DND-41 (cell line): Measurements from ENCODE around the gene KRT72.

Experiments
- ATAC-seq: fragments of 200-7000 bp; cut with Tn5 transposase; 3 replicates; pipeline ENCODE4 v1.9.1; 2021; ENCODE audit warnings: low read depth; ENCODE audit not compliant: insufficient read depth
- DNase-seq: peaks from one replicate; pipeline ENCODE4 v3.0.0-alpha.2; 2020
- H2AFZ ChIP-seq: 2 replicates; pipeline ENCODE4 v1.6.0; 2012; ENCODE audit warnings: low read depth, low read length
- H3K27ac ChIP-seq: 2 replicates; pipeline ENCODE4 v1.5.1; 2012; ENCODE audit warnings: low read length, inconsistent platforms
- H3K27me3 ChIP-seq: fragments of 200-600 bp; sonication (generic); 2 replicates; pipeline ENCODE4 v1.6.0; 2012; ENCODE audit warnings: low read length, mild to moderate bottlenecking, inconsistent platforms; ENCODE audit not compliant: insufficient read depth, poor library complexity
- H3K36me3 ChIP-seq: 2 replicates; pipeline ENCODE4 v1.5.1; 2012; ENCODE audit warnings: low read length, inconsistent platforms; ENCODE audit not compliant: insufficient read depth
- H3K4me1 ChIP-seq: 2 replicates; pipeline ENCODE4 v1.5.1; 2012; ENCODE audit warnings: mild to moderate bottlenecking, low read length; ENCODE audit not compliant: insufficient read depth
- H3K4me2 ChIP-seq: 2 replicates; pipeline ENCODE4 v1.6.0; 2012; ENCODE audit warnings: mild to moderate bottlenecking, moderate library complexity, low read length, inconsistent platforms; ENCODE audit not compliant: insufficient read depth
- H3K4me3 ChIP-seq, 2 experiments: fragments of 200-600 bp in 1 of 2; shearing (Covaris generic) in 1 of 2; 2 replicates each; pipeline ENCODE4 v1.5.1; 2012 to 2016; ENCODE audit warnings: inconsistent platforms in 2 of 2, low read length in 2 of 2, mild to moderate bottlenecking in 2 of 2, low read depth in 1 of 2, moderate library complexity in 1 of 2
- H3K79me2 ChIP-seq: 2 replicates; pipeline ENCODE4 v1.6.0; 2012; ENCODE audit warnings: low read length, inconsistent platforms; ENCODE audit not compliant: insufficient read depth
- H3K9ac ChIP-seq: 2 replicates; pipeline ENCODE4 v1.6.0; 2012; ENCODE audit warnings: low read depth, mild to moderate bottlenecking, inconsistent platforms, low read length, moderate library complexity
- H3K9me3 ChIP-seq: 2 replicates; pipeline ENCODE4 v1.5.1; 2012; ENCODE audit warnings: low read length, moderate library complexity, mild to moderate bottlenecking, inconsistent platforms; ENCODE audit not compliant: insufficient read depth, severe bottlenecking
- H4K20me1 ChIP-seq: 2 replicates; pipeline ENCODE4 v1.6.0; 2012; ENCODE audit warnings: low read length; ENCODE audit not compliant: insufficient read depth
- CTCF ChIP-seq: IDR thresholded peaks from 2 replicates; pipeline ENCODE4 v1.5.1; 2012; ENCODE audit warnings: borderline replicate concordance, low read length, moderate library complexity, mild to moderate bottlenecking; ENCODE audit not compliant: poor library complexity, severe bottlenecking; ENCODE audit errors: extremely low read depth
- EZH2 ChIP-seq: IDR thresholded peaks from 3 replicates; pipeline ENCODE4 v1.6.1; 2012; ENCODE audit warnings: borderline replicate concordance, low read depth, mild to moderate bottlenecking, moderate library complexity, low read length, inconsistent platforms; ENCODE audit not compliant: severe bottlenecking

Gene KRT72

GRCh38 chr12:52581481-52581880 is 19.8 kb downstream of the KRT72 start:
- peaks cover 6% of the 10 kb centered on the region for H3K27me3 ChIP-seq
- no peak overlapping the region for H3K4me2 ChIP-seq
- H3K9me3 ChIP-seq, result no peaks in the 10 kb centered on the region
- H3K4me1 ChIP-seq, result no peaks in the 10 kb centered on the region
- DNase-seq (no peak), ATAC-seq (no peak)
- no peak overlapping the region for H2AFZ ChIP-seq
- H3K4me3 ChIP-seq, result no peak overlapping the region
- H4K20me1 ChIP-seq, result no peaks in the 10 kb centered on the region
- TF ChIP-seq CTCF (no peak), EZH2 (no peak)
- H3K36me3 ChIP-seq, result no peaks in the 10 kb centered on the region
- no peak overlapping the region for H3K27ac ChIP-seq
- H3K9ac ChIP-seq, result no peak overlapping the region
- H3K79me2 ChIP-seq, result no peaks in the 10 kb centered on the region

GRCh38 chr12:52581066-52581465 is 20.2 kb downstream of the KRT72 start:
- Histone ChIP-seq H3K4me2 (no peak overlapping the region), H3K9me3 (no peaks in the 10 kb centered on the region), H3K4me3 (no peak overlapping the region), H4K20me1 (no peaks in the 10 kb centered on the region), H3K79me2 (no peaks in the 10 kb centered on the region), H3K4me1 (no peaks in the 10 kb centered on the region), H2AFZ (no peak overlapping the region), H3K36me3 (no peaks in the 10 kb centered on the region), H3K9ac (no peak overlapping the region), H3K27me3 (peaks cover 8% of the 10 kb centered on the region), H3K27ac (no peak overlapping the region)
- DNase-seq (no peak), ATAC-seq (no peak)
- no peak for TF ChIP-seq EZH2
- TF ChIP-seq CTCF, result no peak

GRCh38 chr12:52580496-52580895 is 20.8 kb downstream of the KRT72 start:
- H4K20me1 ChIP-seq, result no peaks in the 10 kb centered on the region
- H3K4me2 ChIP-seq, result no peak overlapping the region
- peaks cover 8% of the 10 kb centered on the region for H3K27me3 ChIP-seq
- DNase-seq (no peak), ATAC-seq (no peak)
- H3K9me3 ChIP-seq, result no peaks in the 10 kb centered on the region
- no peaks in the 10 kb centered on the region for H3K4me1 ChIP-seq
- no peak for TF ChIP-seq EZH2
- no peak for TF ChIP-seq CTCF
- H3K27ac ChIP-seq, result no peak overlapping the region
- H3K9ac ChIP-seq, result no peak overlapping the region
- H3K79me2 ChIP-seq, result no peaks in the 10 kb centered on the region
- H3K4me3 ChIP-seq, result no peak overlapping the region
- H2AFZ ChIP-seq, result no peak overlapping the region
- no peaks in the 10 kb centered on the region for H3K36me3 ChIP-seq
